Measurements from ENCODE around the gene ZBED4.
A peak's percentile ranks its signal among the peaks of the same experiment; 100 is the strongest.

ZBED4 gene

DNA sequence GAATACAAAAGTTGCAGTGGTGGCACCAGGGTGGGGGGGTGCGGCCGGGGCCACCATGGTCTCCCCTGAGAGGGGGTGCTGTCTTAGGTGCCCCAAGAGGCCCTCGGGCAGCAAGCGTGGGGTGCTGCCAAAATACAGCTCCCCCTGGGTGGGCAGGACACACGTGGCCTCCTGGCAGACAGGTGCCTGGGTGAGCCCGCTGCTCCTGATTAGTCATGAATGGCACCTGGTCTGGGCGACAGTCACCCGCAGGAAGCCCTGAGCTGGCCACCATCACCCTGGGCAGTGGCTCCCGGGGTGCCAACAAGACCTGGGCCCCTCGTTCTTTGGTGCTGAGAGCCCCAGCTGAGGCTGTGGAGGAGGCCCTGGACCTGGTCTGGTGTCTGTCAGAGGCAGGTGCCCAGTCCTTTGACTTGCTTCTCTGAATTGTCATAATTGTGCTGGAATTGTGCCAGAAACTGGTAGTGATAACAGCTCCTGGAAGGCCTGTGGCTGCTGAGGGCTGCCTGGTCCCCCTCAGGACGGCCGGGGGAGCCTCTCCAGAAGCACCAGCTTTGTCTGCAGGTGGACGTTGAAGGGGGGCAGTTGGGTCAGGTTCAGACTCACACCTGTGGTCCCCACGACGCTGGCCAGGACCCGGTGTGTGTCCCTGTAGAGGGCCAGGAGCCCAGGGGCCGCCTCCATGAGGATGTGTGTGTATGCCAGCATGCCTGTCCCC is 49.8 kb downstream of the ZBED4 start:
- DNase-seq: no peak

DNA sequence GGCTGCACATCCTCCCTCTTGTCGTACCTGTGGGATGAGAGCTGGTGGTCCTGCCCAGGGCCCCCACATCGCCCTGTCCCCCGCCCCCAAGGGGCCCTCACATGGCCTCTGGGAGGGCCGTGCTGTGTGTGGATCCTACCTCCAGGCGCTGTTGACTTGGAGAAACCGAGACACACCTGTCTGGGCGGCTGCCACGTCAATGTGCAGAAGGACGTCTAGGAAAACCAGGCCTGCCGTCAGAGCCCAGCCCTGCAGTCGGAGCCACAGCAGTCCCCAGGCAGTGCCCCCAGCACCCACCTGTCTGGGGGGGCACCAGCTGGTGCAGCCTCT is 50.4 kb downstream of the ZBED4 start:
- DNase-seq: no peak

- DNase-seq: no peak
Measured at GRCh38 chr22:49905465-49905864, 51.8 kb downstream of the ZBED4 start.

- DNase-seq: no peak
Measured at GRCh38 chr22:49906071-49906798, 52.6 kb downstream of the ZBED4 start.

DNA sequence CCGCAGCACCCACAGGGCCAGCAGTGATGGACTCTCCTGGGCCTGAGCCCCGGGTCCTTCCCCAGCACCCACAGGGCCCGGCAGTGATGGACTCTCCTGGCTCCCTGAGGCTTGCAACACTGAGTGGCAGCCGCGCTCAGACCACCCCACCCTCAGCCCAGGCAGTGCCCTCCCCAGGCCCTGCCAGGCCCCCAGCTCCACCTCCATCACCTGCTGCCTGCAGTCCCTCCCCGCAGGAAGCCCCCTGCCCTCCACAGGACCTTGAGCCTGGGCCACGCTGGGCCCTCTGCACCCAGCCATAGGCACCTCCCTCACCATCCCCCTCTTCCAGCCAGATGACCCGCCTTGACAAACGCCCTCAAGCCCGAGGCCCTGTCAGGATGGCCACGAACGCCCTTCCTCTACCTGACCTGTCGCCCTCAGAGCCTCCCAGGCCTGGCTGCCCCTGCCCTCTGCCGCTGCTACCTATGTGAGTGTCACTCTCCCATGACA is 53.2 kb downstream of the ZBED4 start:
- no peak for DNase-seq

DNA sequence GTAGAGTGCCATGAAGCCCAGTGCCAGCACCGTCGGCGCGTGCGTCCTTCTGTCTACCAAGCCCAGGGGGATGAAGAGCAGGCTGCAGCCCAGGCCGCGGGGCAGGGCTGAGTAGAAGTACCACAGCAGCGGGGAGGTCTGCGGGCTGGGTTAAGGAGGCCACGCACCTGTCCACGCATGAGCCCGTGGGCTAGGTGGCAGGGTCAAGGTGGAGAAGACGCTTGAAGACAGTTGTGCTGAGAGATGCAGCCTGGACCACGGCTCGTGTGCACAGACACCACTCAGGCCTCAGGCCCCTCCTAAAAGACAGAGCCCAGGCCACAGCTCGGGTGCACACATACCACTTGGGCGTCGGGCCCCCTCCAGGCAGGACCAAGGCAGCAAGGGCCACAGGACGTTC is 54.2 kb downstream of the ZBED4 start:
- no peak for DNase-seq

- DNase-seq: no peak
Measured at GRCh38 chr22:49909476-49910205, 56.0 kb downstream of the ZBED4 start.

DNA sequence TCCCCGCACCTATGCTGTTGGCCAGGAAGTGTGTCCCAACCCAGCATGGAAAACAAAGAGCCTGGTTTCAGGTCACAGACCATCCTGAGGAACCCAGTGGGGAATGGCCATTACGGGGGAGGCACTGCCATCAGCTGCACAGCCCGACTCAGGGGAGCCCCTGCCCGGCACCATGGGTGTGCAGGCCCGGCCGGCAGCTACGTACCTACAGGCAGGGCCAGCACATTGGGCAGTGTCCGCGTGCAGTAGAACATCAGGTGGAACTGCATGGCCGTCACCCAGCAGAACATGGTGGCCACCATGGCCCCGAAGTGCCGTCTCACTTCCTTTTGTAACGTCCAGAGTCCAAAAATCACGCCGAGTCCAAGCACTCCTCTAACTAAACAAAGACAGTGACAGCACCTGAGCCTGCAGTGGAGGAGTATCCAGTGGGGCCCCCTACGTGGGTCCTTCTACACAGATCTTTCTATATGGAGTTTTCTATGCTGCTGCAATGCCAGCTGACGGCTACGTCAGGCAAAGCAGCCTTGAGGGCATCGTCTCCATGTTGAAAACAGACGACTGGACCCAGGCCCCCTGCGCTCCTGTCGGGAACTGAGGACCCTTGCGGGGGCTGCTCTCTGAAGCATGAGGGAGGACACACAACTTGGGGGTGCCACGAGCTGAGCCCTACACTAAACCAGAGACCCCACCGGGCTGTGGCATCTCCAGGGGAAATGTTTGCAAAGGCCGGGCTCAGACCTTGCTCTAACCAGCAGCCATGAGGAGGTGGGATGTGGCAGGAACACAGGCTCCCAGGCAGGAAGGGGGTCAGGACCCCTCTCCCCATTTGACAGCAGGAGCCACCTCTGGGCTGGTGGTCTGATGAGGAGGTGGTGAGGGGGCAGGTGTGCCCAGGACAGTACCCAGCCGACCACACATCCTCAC is 56.8 kb downstream of the ZBED4 start:
- DNase-seq: no peak

DNA sequence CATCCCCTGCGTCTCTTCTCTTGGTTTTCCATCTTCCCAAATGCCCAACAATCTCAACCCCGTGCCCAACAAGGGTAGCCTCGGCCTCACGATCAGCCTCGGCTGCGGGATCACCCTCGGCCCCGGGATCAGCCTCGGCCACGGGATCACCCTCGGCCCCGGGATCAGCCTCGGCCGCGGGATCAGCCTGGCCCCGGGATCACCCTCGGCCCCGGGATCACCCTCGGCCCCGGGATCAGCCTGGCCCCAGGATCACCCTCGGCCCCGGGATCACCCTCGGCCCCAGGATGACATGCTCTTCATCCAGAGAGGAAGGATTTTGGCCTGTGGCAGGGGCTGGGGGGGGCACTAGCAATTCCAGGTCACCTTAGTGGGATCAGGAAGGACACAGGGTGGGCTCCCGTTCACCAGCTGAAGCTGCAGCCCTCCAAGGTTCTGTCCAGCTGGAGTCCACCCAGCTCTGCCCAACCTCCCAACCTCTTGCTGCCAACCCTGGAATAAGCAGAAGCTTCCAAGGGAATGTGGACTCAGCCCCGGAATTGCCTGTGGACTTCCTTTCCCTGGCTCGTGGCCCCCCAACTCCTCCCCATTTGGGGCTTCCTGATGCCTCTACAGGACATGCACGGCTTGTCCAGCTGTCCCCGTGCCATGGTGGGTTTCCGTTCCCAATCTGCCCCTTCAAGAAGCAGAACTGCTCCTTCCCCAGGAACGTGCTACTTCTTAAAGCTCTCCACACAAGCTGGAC is 58.4 kb downstream of the ZBED4 start:
- no peak for DNase-seq

GRCh38 chr22:49913026-49913425 is 59.4 kb downstream of the ZBED4 start:
- DNase-seq: no peak

GRCh38 chr22:49913446-49913845 is 59.8 kb downstream of the ZBED4 start:
- DNase-seq: no peak

DNA sequence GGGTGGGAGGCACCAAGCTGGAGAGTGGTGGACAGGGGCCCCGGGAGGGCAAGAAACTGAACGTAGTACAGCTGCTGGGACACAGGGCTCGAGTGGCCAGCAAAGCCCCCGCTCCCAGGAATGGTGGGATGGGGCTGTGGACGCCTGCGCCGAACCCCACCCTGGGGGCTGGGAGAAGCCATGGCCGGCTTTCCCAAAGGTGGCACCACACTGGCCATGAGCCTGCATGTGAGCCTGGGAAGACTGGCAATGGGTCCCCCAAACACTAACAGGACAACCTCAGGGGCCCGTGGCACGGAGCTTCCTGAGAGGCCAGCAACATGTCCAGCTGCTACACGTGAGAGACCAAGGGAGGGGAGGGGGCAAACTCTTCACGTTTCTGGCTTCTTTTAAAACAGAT is 60.6 kb downstream of the ZBED4 start:
- DNase-seq: no peak

DNA sequence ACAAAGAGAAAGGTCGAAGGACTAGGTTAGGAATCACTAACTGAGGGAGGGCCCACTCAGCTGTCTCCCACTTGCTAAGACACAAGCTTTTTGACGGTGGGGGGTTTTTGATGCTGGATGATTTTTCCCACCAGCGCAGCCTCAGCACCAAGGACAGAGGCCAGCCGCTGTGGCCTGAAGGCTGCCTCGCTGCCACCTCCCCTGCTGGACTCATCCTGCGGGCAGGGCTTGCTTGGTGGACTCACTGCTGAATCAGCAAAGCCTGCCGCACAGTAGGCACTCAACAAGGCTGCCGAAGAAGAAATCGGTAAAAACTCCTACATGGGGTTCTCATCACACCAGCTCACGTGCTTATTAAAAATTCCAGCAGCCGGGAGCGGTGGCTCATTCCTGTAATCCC is 62.0 kb downstream of the ZBED4 start:
- no peak for DNase-seq

GRCh38 chr22:49916831-49917230 is 63.2 kb downstream of the ZBED4 start:
- DNase-seq: no peak

- DNase-seq: peak; percentile 98
Measured at GRCh38 chr22:49917974-49918910, 64.6 kb downstream of the ZBED4 start, which contains the start of the genes ALG12 and CRELD2. Gene ALG12, minus strand, starts transcription at chr22:49918438. Its CDS starts 4,673 bp downstream, at chr22:49913765. Gene CRELD2, plus strand, starts transcription at chr22:49918634. Its CDS starts 136 bp downstream, at chr22:49918770.

- no peak for DNase-seq
Measured at GRCh38 chr22:49918911-49919881, 65.6 kb downstream of the ZBED4 start.

DNA sequence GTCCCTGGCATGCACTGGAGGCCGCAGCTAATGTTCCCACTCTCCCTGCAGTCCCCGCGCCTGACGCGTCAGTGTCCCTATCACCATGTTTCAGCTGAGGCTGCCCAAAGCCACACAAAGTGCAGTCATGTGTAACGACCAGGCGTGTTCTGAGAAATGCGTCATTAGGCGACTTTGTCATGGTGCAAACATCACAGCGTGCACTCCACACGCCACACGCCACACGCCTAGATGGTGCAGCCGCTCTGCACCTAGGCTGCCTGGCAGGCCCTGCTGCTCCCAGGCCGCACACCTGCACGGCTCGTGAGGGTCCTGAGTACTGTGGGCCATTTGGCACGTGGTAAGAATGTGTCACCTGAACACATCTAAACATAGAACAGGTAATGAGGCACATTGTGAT is 67.2 kb downstream of the ZBED4 start:
- no peak for DNase-seq

- DNase-seq: no peak
Measured at GRCh38 chr22:49921508-49922278, 68.0 kb downstream of the ZBED4 start.

GRCh38 chr22:49922484-49922883 is 68.8 kb downstream of the ZBED4 start:
- DNase-seq: no peak

Measured in stimulated activated CD4-positive, alpha-beta T cell treated with anti-CD3 and anti-CD28 coated beads, Interleukin-15, amount 100 ng/mL, for 24 hours (primary cell).